Loucy (cell line): ENCODE data around the gene PCBP3.
A peak's percentile ranks its signal among the peaks of the same experiment; 100 is the strongest.

Source experiments
- H2AFZ ChIP-seq: fragments of 200-600 bp; sonication (generic); 2 replicates; pipeline ENCODE4 v1.6.0; 2016; ENCODE audit warnings: antibody characterized with exemption, mild to moderate bottlenecking, low read length, moderate library complexity
- H3F3A ChIP-seq: fragments of 200-600 bp; 2 replicates; pipeline ENCODE4 v1.6.0; 2016; ENCODE audit warnings: antibody characterized with exemption, low read depth, mild to moderate bottlenecking
- H3K27me3 ChIP-seq: fragments of 200-600 bp; sonication (generic); 2 replicates; pipeline ENCODE4 v1.6.1; 2014; ENCODE audit warnings: low read length, mild to moderate bottlenecking; ENCODE audit not compliant: insufficient read depth, poor library complexity, severe bottlenecking
- H3K36me3 ChIP-seq: fragments of 200-600 bp; sonication (generic); 2 replicates; pipeline ENCODE4 v1.6.1; 2016; ENCODE audit warnings: low read length; ENCODE audit not compliant: insufficient read depth
- H3K4me1 ChIP-seq: fragments of 200-600 bp; sonication (generic); 2 replicates; pipeline ENCODE4 v1.5.1; 2014; ENCODE audit warnings: low read length, mild to moderate bottlenecking; ENCODE audit not compliant: insufficient read depth, poor library complexity, severe bottlenecking
- H3K4me2 ChIP-seq: fragments of 200-600 bp; sonication (generic); 2 replicates; pipeline ENCODE4 v1.6.0; 2014; ENCODE audit warnings: antibody characterized with exemption, low read length, low read depth, mild to moderate bottlenecking; ENCODE audit not compliant: poor library complexity, severe bottlenecking
- H3K4me3 ChIP-seq: fragments of 200-600 bp; sonication (generic); 2 replicates; pipeline ENCODE4 v1.5.1; 2014; ENCODE audit warnings: low read length, mild to moderate bottlenecking, mixed read lengths; ENCODE audit not compliant: poor library complexity, severe bottlenecking
- H3K79me2 ChIP-seq: fragments of 200-600 bp; sonication (generic); 2 replicates; pipeline ENCODE4 v1.6.1; 2014; ENCODE audit warnings: low read length; ENCODE audit not compliant: insufficient read depth
- H3K9ac ChIP-seq: fragments of 200-600 bp; sonication (generic); 2 replicates; pipeline ENCODE4 v1.6.0; 2014; ENCODE audit warnings: mild to moderate bottlenecking, low read depth, low read length, moderate library complexity; ENCODE audit not compliant: poor library complexity, severe bottlenecking
- H3K9me2 ChIP-seq: fragments of 200-600 bp; sonication (generic); replicated peaks from 2 replicates; pipeline ENCODE4 v1.6.1; 2016; ENCODE audit warnings: low read depth, low read length, mixed read lengths
- H3K9me3 ChIP-seq: fragments of 200-600 bp; sonication (generic); 2 replicates; pipeline ENCODE4 v1.6.1; 2014; ENCODE audit warnings: mild to moderate bottlenecking, antibody characterized with exemption, low read length, low read depth; ENCODE audit not compliant: insufficient read depth
- H4K20me1 ChIP-seq: fragments of 200-600 bp; sonication (generic); 2 replicates; pipeline ENCODE4 v1.6.0; 2014; ENCODE audit warnings: antibody characterized with exemption, low read length, mild to moderate bottlenecking; ENCODE audit not compliant: insufficient read depth, poor library complexity, severe bottlenecking
- EZH2phosphoT487 ChIP-seq: fragments of 200-600 bp; IDR thresholded peaks from 2 replicates; pipeline ENCODE4 v1.6.1; 2018; ENCODE audit warnings: antibody characterized with exemption, mild to moderate bottlenecking, moderate library complexity, borderline replicate concordance
- TF ChIP-seq, protein P1 (sequence below): fragments of 200-600 bp; sonication (generic); conservative IDR thresholded peaks from 2 replicates; pipeline ENCODE4 v1.5.1; 2014; ENCODE audit warnings: mild to moderate bottlenecking, antibody characterized with exemption, low read length

The PCBP3 gene

DNA sequence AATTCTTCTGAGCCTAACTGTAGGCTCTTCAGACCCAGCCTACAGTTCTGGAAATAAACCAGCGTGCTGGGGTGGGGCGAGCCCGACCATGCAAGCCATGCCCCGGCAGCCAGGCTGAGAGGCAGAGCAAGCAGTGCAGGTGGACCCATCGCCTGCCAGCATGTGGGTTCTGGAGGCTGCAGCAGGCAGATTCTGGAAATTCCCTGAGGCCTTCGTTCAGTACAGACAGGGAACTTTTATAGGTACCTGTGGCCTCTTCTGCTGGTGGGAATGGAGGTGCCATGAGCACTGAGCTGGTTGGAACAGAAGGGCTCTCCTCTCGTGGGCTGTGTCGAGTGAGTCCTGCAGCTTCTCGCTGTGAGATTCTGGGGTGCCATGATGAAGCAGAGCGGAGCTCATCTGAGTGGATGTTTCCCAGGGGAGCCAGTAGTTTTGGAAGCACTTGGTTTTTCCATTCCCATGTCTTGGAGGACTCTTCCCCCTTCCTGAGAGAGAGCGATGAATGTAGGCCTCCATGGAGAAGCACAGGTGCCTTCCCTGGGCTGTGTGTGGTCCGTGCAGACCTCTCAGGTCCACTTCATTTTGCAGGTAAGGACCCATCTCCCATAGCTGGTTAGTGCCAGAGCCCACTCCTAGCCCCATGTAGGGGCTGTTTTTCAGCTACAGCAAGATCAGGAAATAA, 94.1 kb downstream of the PCBP3 start:
- Histone ChIP-seq H3K9me2 (no peaks in the 10 kb centered on the region), H3F3A (peaks cover 5% of the 10 kb centered on the region; the same call in 1 of the 2 replicates), H3K4me3 (no peak overlapping the region), H3K36me3 (no peaks in the 10 kb centered on the region), H3K9me3 (no peaks in the 10 kb centered on the region), H4K20me1 (no peaks in the 10 kb centered on the region), H3K79me2 (no peaks in the 10 kb centered on the region), H2AFZ (no peak overlapping the region), H3K9ac (no peak overlapping the region), H3K4me2 (no peak overlapping the region), H3K27me3 (no peaks in the 10 kb centered on the region), H3K4me1 (peaks cover 10% of the 10 kb centered on the region)
- no peak for TF ChIP-seq EZH2phosphoT487
- TF ChIP-seq, protein P1, sequence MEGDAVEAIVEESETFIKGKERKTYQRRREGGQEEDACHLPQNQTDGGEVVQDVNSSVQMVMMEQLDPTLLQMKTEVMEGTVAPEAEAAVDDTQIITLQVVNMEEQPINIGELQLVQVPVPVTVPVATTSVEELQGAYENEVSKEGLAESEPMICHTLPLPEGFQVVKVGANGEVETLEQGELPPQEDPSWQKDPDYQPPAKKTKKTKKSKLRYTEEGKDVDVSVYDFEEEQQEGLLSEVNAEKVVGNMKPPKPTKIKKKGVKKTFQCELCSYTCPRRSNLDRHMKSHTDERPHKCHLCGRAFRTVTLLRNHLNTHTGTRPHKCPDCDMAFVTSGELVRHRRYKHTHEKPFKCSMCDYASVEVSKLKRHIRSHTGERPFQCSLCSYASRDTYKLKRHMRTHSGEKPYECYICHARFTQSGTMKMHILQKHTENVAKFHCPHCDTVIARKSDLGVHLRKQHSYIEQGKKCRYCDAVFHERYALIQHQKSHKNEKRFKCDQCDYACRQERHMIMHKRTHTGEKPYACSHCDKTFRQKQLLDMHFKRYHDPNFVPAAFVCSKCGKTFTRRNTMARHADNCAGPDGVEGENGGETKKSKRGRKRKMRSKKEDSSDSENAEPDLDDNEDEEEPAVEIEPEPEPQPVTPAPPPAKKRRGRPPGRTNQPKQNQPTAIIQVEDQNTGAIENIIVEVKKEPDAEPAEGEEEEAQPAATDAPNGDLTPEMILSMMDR = no peak

DNA sequence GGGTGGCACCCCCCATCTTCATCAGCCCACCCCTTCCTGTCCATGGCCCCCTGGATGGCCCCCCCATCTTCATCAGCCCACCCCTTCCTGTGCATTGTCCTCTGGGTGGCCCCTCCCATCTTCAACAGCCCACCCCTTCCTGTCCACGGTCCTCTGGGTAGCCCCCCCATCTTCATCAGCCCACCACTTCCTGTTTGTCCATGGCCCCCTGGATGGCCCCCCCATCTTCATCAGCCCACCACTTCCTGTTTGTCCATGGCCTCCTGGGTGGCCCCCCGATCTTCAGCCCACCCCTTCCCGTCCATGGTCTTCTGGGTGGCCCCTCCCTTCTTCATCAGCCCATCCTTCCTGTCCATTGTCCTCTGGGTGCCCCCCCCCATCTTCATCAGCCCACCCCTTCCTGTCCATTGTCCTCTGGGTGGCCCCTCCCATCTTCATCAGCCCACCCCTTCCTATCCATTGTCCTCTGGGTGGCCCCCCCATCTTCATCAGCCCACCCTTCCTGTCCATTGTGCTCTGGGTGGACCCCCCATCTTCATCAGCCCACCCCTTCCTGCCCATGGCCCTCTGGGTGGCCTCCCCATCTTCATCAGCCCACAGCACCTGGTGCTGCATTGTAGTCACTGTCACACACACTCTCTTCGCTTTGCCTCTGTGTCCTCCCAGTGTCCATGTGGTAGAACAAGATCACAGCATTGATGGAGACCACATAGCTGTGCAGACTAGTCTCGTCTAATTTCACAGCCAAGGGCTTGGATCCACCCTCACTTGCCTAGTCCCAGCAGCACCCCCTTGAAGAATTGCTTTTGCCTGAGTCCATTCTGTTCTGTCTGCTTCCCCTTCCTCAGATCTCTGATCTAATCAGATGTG, 95.9 kb downstream of the PCBP3 start:
- H3K79me2 ChIP-seq = no peaks in the 10 kb centered on the region
- no peaks in the 10 kb centered on the region for H3K36me3 ChIP-seq
- H3K27me3 ChIP-seq = no peaks in the 10 kb centered on the region
- H3K4me1 ChIP-seq = peaks cover 10% of the 10 kb centered on the region
- H3F3A ChIP-seq = peaks cover 5% of the 10 kb centered on the region; the same call in 1 of the 2 replicates
- peak overlapping the region; percentile 24 for H3K4me3 ChIP-seq
- no peak overlapping the region for H3K9ac ChIP-seq
- no peaks in the 10 kb centered on the region for H3K9me3 ChIP-seq
- H3K4me2 ChIP-seq = peak overlapping the region; percentile 32
- no peaks in the 10 kb centered on the region for H3K9me2 ChIP-seq
- H4K20me1 ChIP-seq = no peaks in the 10 kb centered on the region
- TF ChIP-seq, protein P1 = no peak
- no peak for TF ChIP-seq EZH2phosphoT487
- H2AFZ ChIP-seq = peak overlapping the region; percentile 41; the same call in 1 of the 2 replicates

DNA sequence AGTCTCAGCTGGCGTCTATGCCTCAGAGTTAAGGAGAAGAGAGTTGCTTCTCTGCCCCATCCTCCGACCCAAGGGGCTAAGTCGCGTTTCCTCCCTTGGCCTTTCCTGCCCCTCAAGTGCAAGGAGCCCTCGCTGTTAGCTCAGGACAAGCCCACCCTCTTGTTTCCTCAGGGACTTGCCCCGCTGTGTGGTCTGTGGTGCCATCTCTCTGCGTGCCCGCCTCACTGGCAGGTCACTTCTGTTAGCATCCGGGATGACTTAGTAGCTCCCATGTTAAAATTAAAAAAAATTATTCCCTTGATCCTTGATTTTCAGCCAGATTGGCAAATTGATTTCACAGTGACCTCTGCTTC, 96.5 kb downstream of the PCBP3 start:
- Histone ChIP-seq H3K36me3 (no peaks in the 10 kb centered on the region), H3K9ac (no peak overlapping the region), H3K4me1 (peaks cover 10% of the 10 kb centered on the region), H3F3A (peaks cover 5% of the 10 kb centered on the region; the same call in 1 of the 2 replicates), H4K20me1 (no peaks in the 10 kb centered on the region), H3K79me2 (no peaks in the 10 kb centered on the region), H3K4me3 (no peak overlapping the region), H3K9me3 (no peaks in the 10 kb centered on the region), H2AFZ (peak overlapping the region; percentile 41; the same call in 1 of the 2 replicates), H3K4me2 (peak overlapping the region; percentile 14), H3K9me2 (no peaks in the 10 kb centered on the region), H3K27me3 (no peaks in the 10 kb centered on the region)
- no peak for TF ChIP-seq EZH2phosphoT487
- TF ChIP-seq, protein P1 = no peak
